GM10248 (cell line): ENCODE measurements around the gene DOCK6.

ENCODE experiments used
- CTCF ChIA-PET: fragments of 300-600 bp; sonication (Branson Sonifier 250); formaldehyde crosslinking; extraction: SDS; loops from one replicate; lab custom pipeline; 2021; ENCODE audit warnings: antibody characterized with exemption; lab: Yijun Ruan, JAX
- POLR2A ChIA-PET: fragments of 350-650 bp; sonication (Branson Sonifier 250); formaldehyde crosslinking; extraction: SDS; loops from one replicate; lab custom pipeline; 2020; ENCODE audit warnings: antibody characterized with exemption; lab: Yijun Ruan, JAX
- DNase-seq: peaks from one replicate; pipeline ENCODE4 v3.0.0; 2012; ENCODE audit errors: extremely low spot score
- TF ChIP-seq, protein P1 (sequence below): IDR thresholded peaks from 2 replicates; pipeline ENCODE4 v1.5.1; 2012; ENCODE audit warnings: mild to moderate bottlenecking, low read depth; ENCODE audit errors: extremely low read depth, missing control alignments, control extremely low read depth

DOCK6 gene

DNA sequence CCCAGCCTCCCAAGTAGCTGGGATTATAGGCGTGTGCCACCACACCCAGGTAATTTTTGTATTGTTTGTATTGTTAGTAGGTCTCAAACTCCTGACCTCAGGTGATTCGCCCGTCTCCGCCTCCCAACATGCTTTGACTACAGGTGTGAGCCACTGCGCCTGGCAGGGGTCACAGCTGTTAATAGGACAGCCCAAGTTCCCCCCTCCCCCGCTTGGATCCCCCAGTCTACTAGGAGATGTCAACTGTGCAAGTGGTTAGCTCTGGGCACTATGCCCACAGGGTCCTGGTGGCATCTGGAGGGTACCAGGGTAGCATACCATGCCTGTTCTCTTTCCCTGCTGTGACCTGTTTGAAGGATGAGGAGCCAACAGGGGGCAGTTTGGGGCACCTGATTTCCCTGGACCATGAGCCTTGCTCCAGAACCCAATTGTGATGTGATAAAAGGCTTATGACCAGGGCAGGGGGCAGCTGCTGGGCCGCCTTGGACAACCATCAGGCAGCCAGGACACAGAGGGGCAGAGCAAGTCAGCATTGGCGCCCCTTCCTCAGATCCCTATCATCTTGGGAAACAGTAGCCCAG, 33.4 kb upstream of the DOCK6 start, which contains the start of gene TSPAN16:
TSPAN16 (plus strand) TSS at position 496 of the 581 bp plus-strand sequence. CDS start 138 bp downstream, outside the sequence.
- CTCF ChIA-PET: interaction anchor here (0.9 to 2.7 kb wide), 8 partner anchors 10 to 187 kb away, joined by 3 to 10 read pairs (median 4); no protein-coding TSS in a partner anchor
- no peak for DNase-seq
- POLR2A ChIA-PET: no interaction called here
- TF ChIP-seq, protein P1, sequence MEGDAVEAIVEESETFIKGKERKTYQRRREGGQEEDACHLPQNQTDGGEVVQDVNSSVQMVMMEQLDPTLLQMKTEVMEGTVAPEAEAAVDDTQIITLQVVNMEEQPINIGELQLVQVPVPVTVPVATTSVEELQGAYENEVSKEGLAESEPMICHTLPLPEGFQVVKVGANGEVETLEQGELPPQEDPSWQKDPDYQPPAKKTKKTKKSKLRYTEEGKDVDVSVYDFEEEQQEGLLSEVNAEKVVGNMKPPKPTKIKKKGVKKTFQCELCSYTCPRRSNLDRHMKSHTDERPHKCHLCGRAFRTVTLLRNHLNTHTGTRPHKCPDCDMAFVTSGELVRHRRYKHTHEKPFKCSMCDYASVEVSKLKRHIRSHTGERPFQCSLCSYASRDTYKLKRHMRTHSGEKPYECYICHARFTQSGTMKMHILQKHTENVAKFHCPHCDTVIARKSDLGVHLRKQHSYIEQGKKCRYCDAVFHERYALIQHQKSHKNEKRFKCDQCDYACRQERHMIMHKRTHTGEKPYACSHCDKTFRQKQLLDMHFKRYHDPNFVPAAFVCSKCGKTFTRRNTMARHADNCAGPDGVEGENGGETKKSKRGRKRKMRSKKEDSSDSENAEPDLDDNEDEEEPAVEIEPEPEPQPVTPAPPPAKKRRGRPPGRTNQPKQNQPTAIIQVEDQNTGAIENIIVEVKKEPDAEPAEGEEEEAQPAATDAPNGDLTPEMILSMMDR: no peak

DNA sequence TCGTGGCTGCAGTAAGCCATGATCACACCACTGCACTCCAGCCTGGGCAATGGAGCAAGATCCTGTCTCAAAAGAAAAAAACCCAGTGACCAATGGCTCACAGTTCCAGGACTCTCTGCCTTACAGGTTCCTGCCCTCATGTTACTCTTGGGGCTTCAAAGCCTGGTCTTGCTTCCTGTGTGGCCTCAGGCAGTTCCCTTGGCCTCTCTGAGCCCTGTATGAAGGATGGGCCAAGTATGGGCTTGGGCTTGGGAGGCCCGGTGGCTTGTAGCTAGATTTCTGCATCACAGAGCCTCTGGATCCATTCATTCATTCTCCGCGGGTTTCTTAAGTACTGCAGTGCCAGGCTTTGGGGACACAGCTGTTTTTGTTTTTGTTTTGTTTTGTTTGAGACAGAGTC, 32.9 kb upstream of the DOCK6 start:
- POLR2A ChIA-PET: no interaction called here
- DNase-seq: no peak
- CTCF ChIA-PET: interaction anchor here (0.9 to 2.7 kb wide), 7 partner anchors 9 to 187 kb away, joined by 3 to 10 read pairs (median 3); no protein-coding TSS in a partner anchor
- TF ChIP-seq, protein P1: no peak

DNA sequence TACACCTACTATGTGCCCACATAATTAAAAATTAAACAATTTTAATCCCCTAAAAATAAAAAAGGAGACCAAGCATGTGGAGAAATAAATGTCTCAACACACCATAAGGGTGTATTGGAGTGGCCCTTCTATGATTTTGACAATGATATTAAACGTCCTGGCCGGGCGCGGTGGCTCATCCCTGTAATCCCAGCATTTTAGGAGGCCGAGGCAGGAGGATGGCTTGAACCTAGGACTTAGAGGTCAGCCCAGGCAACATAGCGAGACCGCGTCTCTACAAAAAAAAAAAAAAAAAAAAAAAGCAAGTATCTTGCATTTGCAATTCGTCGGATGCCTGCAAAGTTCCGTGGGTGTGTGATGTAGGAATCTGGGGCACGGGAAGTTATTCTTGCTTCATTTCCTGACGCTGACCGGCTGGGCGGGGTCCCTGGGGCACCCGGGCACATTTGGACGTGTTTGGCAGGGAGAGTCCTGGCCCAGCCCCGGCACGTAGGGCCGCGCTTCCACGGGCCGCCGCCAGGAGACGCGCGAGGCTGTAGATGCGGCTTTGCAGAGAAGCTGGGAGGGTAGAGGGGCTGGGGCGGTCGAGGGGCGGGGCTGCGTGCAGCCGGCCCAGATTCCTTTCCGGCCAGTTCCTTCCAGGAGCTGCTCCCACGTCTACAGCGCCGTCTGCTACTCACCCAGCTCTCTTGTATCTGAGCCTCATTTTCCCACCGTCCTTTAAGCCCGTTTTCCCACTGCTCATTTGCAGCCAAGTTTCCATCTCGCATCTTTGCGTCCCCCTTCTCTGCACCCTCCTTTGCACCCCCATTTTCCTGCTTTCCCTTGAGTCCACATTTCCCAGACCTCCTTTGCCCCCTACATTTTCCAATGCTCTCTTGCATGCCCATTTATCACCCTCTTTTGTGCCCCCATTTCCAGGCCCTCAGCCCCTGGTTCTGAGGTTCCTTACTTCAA, 31.4 kb upstream of the DOCK6 start:
- ChIA-PET POLR2A (interaction anchor here (0.6 kb wide), 2 partner anchors 81 to 87 kb away, joined by 3 to 4 read pairs; partner anchors contain the start of gene SWSAP1), CTCF (interaction anchor here (0.6 to 2.7 kb wide), 39 partner anchors 9 to 326 kb away, joined by 3 to 10 read pairs (median 4); partner anchors contain the start of genes DOCK6, ELAVL3, EPOR and RAB3D)
- TF ChIP-seq, protein P1: peak; percentile 99
- DNase-seq: peak; percentile 91

DNA sequence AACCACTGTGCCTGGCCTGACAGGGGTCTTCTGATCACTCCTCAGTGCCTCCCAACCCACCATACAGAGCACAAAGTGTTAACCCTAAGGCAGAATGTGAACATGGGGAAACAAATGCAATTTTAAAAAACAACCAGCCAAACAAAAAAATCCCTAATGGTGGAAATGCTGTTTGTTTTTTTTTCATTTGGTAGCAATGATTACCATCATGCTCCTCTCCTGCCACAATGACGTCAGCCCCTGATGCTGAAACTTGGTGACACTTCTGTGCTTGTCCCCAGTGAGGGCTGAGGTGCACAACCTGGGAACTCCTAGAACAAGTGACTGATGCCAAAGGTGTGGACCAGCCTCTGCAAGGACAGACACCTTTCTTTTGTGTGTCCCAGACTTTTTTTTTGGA, 29.7 kb upstream of the DOCK6 start:
- no peak for DNase-seq
- TF ChIP-seq, protein P1: no peak
- ChIA-PET CTCF (interaction anchor here (1.0 to 2.6 kb wide), 4 partner anchors 12 to 191 kb away, joined by 3 to 20 read pairs (median 3); no protein-coding TSS in a partner anchor), POLR2A (no interaction called here)

DNA sequence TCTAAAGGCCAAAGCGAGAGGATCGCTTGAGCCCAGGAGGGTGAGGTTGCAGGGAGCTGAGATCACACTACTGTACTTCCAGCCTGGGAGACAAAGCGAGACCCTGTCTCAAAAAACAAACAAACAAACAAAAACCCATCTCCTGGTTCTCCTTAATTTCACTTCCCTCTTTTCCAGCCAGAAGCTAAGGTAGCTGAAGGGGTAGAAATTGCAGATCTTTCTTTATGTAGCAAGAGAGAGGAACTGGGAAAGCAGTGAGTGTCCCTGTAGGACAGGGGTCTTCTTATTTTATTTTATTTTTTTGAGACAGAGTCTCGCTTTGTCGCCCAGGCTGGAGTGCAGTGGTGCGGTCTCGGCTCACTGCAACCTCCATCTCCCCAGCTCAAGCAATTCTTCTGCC, 29.1 kb upstream of the DOCK6 start:
- no peak for DNase-seq
- TF ChIP-seq, protein P1: no peak
- ChIA-PET POLR2A (no interaction called here), CTCF (interaction anchor here (1.0 to 2.6 kb wide), 7 partner anchors 13 to 192 kb away, joined by 3 to 20 read pairs (median 4); no protein-coding TSS in a partner anchor)

DNA sequence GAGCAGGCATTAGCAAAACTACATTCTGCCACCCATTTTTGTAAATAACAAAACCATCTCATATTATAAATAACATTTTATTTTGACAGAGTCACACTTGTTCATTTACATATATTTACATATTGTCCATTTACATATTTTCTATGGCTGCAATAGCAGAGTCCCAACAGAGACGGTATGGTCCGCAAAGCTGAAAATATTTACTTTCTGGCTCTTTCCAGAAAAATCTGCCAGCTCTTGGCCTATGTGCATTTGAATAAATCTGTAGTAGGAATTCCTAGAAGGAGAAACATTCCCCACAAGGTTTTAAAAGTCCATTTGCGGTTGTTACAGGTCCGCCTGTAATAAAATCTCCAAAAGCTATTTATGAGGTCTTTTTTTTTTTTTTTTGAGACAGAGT, 27.9 kb upstream of the DOCK6 start:
- TF ChIP-seq, protein P1: no peak
- ChIA-PET POLR2A (no interaction called here), CTCF (interaction anchor here (0.8 to 2.6 kb wide), 7 partner anchors 17 to 193 kb away, joined by 3 to 20 read pairs (median 4); no protein-coding TSS in a partner anchor)
- DNase-seq: no peak
